ENCODE results near the gene FOXP2. TPM values are rescaled to one million over a fixed set of nuclear protein-coding genes. Genes with fewer than 3 reads are reported as not detected.
"Not testable (repeated sequence)": the region's sequence is repeated elsewhere in the genome, so short reads cannot be mapped to it uniquely, and the experiment has no call there.

The FOXP2 gene
- total and polyA plus RNA-seq, 10 donors = 0.09 to 5.9 (median 1.3) TPM

DNA sequence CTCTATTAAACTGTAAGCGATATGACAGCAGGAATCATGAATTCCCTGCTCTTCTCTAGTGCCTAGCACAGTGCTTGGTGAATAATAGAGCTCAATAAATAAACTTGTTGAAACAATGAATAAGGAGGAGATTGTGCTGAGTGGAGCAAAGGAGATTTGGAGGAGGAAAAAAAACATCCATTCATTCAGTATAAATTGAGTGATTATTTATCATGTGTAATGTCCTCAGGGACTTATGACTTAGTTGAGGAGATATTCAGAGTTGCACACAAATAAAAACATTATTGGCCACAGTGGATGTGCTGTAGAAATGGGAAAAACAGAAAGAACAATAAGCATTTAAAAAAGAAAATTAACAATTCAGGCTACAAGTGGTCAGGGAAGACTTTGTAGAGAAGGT is 125.7 kb downstream of the FOXP2 start:
- 63 to 88% (median 77%) methylated on average over 1 of the region's 1 CpG for WGBS, 5 donors
- Histone ChIP-seq H3K4me3 (no peak overlapping the region), H3K4me1 (no peaks in the 10 kb centered on the region), H3K9me3 (no peaks in the 10 kb centered on the region), H3K36me3 (no peaks in the 10 kb centered on the region), H3K27me3 (replicated peaks in 1 of 7) (no peaks in the 10 kb centered on the region), H3K27ac (no peak overlapping the region)
- intact Hi-C loops (cut with DNase I; ENCODE audit: low total_unique reads) = no loop called here
- no peak for TF ChIP-seq POLR2AphosphoS5 (IDR thresholded peaks at IDR 0.05)
- DNase-seq = no peak

DNA sequence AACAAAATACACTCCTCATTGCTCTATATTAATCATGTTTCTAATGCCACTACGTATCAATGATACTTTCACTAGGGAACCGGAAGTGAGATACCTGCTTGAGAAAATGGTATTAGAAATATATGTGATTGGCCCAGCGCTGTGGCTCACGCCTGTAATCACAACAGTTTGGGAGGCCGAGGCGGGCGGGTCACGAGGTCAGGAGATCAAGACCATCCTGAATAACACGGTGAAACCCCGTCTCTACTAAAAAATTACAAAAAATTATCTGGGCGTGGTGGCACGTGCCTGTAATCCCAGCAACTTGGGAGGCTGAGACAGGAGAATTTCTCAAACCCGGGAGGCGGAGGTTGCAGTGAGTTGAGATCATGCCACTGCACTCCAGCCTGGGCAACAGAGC is 132.7 kb downstream of the FOXP2 start:
- 89 to 93% (median 92%) methylated on average over 14 of the region's 14 CpGs for WGBS, 5 donors
- H3K9me3 ChIP-seq; H3K36me3 ChIP-seq; H3K4me1 ChIP-seq; H3K4me3 ChIP-seq; H3K27ac ChIP-seq; DNase-seq; intact Hi-C loops (cut with DNase I; ENCODE audit: low total_unique reads); H3K27me3 ChIP-seq (replicated peaks in 1 of 7): not testable (repeated sequence)

DNA sequence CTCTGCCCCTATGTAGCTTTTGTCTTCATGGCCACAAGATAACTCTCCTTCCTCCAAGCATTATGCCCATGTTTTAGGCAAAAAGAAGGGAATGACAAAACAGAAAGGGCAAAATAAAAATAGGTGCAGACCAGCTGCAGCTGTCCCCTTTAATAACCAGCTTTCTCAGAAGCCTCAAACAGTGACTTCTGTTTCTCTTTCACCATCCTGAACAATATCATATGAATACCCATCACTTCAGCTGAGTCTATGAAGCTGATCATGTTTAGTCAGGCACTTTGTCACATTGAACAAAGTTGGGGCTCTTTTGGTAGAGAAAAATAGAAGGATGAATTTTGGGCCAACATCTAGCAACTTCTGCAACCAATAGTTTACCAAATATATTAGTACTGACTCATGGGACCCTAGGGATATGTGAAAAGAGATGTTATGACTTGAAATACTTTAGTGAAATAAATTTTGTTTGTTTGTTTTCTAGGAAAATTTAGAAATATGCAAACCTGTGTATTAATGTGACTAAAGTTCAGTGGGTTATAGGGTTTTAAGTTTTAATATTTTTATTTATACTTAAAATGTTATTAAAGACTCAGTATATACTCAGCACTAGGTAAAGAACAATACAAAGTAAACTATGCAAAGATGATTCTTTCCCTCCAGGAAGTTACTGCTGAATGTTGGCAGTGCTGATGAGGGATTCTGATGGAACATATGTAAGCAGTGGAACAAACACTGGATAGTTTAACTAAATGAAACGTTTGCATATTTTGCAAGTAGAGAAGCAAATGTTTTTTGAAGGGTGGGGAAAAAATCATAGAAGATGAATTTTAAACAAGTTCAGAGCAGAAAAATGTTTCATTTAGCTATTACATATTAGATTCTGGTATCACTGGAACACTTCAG is 133.7 kb downstream of the FOXP2 start:
- DNase-seq = no peak
- TF ChIP-seq POLR2AphosphoS5 (IDR thresholded peaks at IDR 0.05) (no peak), POLR2A (IDR thresholded peaks at IDR 0.05) (no peak), CTCF (IDR thresholded peaks at IDR 0.05 in 8 of 11, conservative IDR thresholded peaks at IDR 0.05 in 3 of 11) (no peak)
- no peaks in the 10 kb centered on the region for H3K27me3 ChIP-seq (replicated peaks in 1 of 7)
- H3K27ac ChIP-seq = no peak overlapping the region
- no peaks in the 10 kb centered on the region for H3K4me1 ChIP-seq
- H3K4me3 ChIP-seq = no peak overlapping the region
- no peaks in the 10 kb centered on the region for H3K9me3 ChIP-seq
- intact Hi-C loops (cut with DNase I; ENCODE audit: low total_unique reads) = no loop called here
- no peaks in the 10 kb centered on the region for H3K36me3 ChIP-seq
- 39 to 72% (median 66%) methylated on average over 1 of the region's 1 CpG for WGBS, 5 donors

DNA sequence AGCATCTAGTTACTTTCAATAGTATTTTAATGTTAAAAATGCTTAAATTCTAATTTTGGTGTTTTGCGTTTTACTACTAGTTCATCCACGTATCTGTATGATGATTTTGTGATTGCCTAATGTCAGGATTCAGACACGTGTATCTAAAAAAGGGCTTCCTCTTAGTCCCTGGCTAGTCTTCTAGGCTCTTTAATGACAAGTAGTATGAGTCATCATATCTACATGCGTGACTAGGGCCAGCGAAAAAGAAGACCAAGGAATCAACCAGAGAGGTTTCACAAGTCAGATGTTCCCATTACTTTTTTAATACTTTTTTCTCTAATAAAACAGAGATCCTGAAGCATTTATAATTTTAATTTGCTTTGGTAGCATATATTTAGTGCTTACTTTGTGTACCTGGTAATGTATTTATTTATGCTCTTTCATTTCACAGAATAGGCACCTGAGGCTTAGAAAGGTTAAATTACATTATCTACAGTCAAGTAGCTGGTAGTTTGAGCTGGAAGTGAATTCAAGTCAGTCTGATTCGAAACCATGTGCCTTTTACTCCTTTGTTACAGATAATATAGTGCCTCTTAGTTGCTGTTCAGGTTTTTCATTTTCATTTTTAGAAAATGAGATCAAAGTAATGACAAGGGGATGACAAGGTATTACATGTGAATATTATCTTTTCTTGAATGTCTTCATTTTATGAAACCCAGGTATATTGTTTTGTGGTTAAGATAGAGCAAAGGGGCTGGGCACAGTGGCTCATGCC is 140.3 kb downstream of the FOXP2 start:
- H3K36me3 ChIP-seq = no peaks in the 10 kb centered on the region
- H3K4me3 ChIP-seq = no peak overlapping the region
- H3K27me3 ChIP-seq (replicated peaks in 1 of 7) = no peaks in the 10 kb centered on the region
- TF ChIP-seq CTCF (IDR thresholded peaks at IDR 0.05 in 8 of 11, conservative IDR thresholded peaks at IDR 0.05 in 3 of 11) (no peak), POLR2AphosphoS5 (IDR thresholded peaks at IDR 0.05) (no peak), POLR2A (IDR thresholded peaks at IDR 0.05) (no peak)
- no peaks in the 10 kb centered on the region for H3K4me1 ChIP-seq
- no peaks in the 10 kb centered on the region for H3K9me3 ChIP-seq
- no peak overlapping the region for H3K27ac ChIP-seq
- 54 to 83% (median 66%) methylated on average over 6 of the region's 6 CpGs for WGBS, 5 donors
- no peak for DNase-seq
- intact Hi-C loops (cut with DNase I; ENCODE audit: low total_unique reads) = no loop called here

- Histone ChIP-seq H3K27ac (no peak overlapping the region), H3K9me3 (no peaks in the 10 kb centered on the region), H3K4me1 (no peaks in the 10 kb centered on the region), H3K27me3 (replicated peaks in 1 of 7) (no peaks in the 10 kb centered on the region), H3K36me3 (no peaks in the 10 kb centered on the region), H3K4me3 (no peak overlapping the region)
- DNase-seq = no peak
- 80 to 91% (median 85%) methylated on average over 2 of the region's 2 CpGs for WGBS, 5 donors
- intact Hi-C loops (cut with DNase I; ENCODE audit: low total_unique reads) = no loop called here
- TF ChIP-seq CTCF (IDR thresholded peaks at IDR 0.05 in 8 of 11, conservative IDR thresholded peaks at IDR 0.05 in 3 of 11) (no peak), POLR2A (IDR thresholded peaks at IDR 0.05) (no peak), POLR2AphosphoS5 (IDR thresholded peaks at IDR 0.05) (no peak)
Measured at GRCh38 chr7:114567416-114567815, 152.8 kb downstream of the FOXP2 start.
